Measurements from ENCODE around the gene ADAMTS19.

Gene ADAMTS19

DNA sequence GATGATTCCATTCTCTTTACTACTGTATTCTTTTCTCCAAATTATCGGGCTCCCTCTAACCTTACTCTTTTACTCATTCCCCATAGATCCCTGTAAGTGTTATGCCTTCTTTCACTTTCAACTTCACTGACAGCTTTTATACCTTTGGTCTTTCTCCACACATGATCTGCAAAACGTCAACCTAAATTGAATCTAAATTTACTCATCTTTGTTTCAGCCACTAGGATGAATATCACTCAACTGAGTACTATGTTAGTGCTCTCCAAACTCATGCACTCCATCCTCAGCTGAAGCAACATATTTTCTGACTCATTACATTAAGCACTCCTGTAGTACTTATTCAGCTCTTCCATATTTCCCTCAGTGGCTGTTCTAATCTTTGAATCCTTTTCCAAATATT lies 133.4 kb downstream of the ADAMTS19 start:
- TF ChIP-seq ZFP3 (CRISPR knock-in tag; IDR thresholded peaks at IDR 0.05) (no peak), OSR1 (CRISPR knock-in tag; IDR thresholded peaks at IDR 0.05) (no peak), ESRRG (CRISPR knock-in tag; IDR thresholded peaks at IDR 0.05) (no peak), ZNF70 (CRISPR knock-in tag; IDR thresholded peaks at IDR 0.05) (no peak), ZNF8 (CRISPR knock-in tag; IDR thresholded peaks at IDR 0.05) (no peak), BACH2 (CRISPR knock-in tag; IDR thresholded peaks at IDR 0.05; ENCODE audit: borderline replicate concordance) (no peak), ARNTL (CRISPR knock-in tag; IDR thresholded peaks at IDR 0.05; ENCODE audit: borderline replicate concordance, low read depth) (no peak), PPARA (CRISPR knock-in tag; IDR thresholded peaks at IDR 0.05; ENCODE audit: borderline replicate concordance) (no peak)
- TF ChIP-seq, protein P1, sequence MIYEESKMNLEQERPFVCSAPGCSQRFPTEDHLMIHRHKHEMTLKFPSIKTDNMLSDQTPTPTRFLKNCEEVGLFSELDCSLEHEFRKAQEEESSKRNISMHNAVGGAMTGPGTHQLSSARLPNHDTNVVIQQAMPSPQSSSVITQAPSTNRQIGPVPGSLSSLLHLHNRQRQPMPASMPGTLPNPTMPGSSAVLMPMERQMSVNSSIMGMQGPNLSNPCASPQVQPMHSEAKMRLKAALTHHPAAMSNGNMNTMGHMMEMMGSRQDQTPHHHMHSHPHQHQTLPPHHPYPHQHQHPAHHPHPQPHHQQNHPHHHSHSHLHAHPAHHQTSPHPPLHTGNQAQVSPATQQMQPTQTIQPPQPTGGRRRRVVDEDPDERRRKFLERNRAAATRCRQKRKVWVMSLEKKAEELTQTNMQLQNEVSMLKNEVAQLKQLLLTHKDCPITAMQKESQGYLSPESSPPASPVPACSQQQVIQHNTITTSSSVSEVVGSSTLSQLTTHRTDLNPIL (CRISPR knock-in tag; IDR thresholded peaks at IDR 0.05; ENCODE audit: low read depth): no peak
- ATAC-seq: no peak

DNA sequence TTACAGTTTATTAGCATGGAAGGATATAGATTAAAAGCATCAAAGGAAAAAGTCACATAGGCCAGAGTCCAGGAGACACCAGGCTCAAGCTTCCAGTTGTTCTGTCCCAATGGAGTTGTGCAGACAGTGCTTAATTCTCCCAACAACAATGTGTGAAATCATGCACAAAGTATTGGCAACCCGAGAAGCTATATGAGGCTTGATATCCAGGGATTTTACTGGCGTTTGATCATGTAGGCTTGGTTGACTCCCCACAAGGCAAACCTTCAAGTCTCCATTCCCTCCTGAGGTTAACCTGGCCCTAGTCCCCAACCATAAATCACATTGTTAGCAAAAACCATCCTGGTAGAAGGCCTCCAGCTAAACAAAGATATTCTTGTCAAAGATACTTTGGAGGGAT lies 141.5 kb downstream of the ADAMTS19 start:
- no peak for ATAC-seq
- TF ChIP-seq TCF4 (CRISPR knock-in tag; IDR thresholded peaks at IDR 0.05; ENCODE audit: borderline replicate concordance): no peak
- TF ChIP-seq ZNF565 (CRISPR knock-in tag; conservative IDR thresholded peaks at IDR 0.05; ENCODE audit: low read depth): no peak
- TF ChIP-seq, protein P2, sequence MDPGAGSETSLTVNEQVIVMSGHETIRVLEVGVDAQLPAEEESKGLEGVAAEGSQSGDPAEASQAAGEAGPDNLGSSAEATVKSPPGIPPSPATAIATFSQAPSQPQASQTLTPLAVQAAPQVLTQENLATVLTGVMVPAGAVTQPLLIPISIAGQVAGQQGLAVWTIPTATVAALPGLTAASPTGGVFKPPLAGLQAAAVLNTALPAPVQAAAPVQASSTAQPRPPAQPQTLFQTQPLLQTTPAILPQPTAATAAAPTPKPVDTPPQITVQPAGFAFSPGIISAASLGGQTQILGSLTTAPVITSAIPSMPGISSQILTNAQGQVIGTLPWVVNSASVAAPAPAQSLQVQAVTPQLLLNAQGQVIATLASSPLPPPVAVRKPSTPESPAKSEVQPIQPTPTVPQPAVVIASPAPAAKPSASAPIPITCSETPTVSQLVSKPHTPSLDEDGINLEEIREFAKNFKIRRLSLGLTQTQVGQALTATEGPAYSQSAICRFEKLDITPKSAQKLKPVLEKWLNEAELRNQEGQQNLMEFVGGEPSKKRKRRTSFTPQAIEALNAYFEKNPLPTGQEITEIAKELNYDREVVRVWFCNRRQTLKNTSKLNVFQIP (CRISPR knock-in tag; IDR thresholded peaks at IDR 0.05; ENCODE audit: borderline replicate concordance, low read depth): no peak
- no peak for TF ChIP-seq ZFP30 (CRISPR knock-in tag; IDR thresholded peaks at IDR 0.05)
- no peak for TF ChIP-seq ESRRG (CRISPR knock-in tag; IDR thresholded peaks at IDR 0.05)
- no peak for TF ChIP-seq ZNF8 (CRISPR knock-in tag; IDR thresholded peaks at IDR 0.05)
- TF ChIP-seq ZC3H10 (CRISPR knock-in tag; IDR thresholded peaks at IDR 0.05): no peak

DNA sequence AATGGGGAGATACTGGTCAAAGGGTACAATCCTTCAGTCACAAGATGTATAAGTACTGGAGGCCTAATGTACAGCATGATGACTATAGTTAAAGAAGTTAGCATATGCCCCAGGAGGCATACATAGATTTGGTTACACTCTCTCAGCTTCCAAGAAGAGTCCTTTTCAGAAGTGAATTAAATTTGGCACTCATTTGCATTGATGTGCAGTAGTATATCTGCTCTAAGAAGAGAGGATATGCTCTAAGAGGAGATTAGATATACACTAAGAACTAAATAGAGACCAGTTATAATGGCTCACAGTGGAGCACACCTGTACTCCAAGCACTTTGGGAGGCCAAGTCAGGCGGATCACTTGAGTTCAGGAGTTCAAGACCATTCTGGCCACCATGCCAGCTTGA lies 148.3 kb downstream of the ADAMTS19 start:
- no peak for ATAC-seq
- TF ChIP-seq, protein P3, sequence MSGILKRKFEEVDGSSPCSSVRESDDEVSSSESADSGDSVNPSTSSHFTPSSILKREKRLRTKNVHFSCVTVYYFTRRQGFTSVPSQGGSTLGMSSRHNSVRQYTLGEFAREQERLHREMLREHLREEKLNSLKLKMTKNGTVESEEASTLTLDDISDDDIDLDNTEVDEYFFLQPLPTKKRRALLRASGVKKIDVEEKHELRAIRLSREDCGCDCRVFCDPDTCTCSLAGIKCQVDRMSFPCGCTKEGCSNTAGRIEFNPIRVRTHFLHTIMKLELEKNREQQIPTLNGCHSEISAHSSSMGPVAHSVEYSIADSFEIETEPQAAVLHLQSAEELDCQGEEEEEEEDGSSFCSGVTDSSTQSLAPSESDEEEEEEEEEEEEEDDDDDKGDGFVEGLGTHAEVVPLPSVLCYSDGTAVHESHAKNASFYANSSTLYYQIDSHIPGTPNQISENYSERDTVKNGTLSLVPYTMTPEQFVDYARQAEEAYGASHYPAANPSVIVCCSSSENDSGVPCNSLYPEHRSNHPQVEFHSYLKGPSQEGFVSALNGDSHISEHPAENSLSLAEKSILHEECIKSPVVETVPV (CRISPR knock-in tag; IDR thresholded peaks at IDR 0.05): no peak

DNA sequence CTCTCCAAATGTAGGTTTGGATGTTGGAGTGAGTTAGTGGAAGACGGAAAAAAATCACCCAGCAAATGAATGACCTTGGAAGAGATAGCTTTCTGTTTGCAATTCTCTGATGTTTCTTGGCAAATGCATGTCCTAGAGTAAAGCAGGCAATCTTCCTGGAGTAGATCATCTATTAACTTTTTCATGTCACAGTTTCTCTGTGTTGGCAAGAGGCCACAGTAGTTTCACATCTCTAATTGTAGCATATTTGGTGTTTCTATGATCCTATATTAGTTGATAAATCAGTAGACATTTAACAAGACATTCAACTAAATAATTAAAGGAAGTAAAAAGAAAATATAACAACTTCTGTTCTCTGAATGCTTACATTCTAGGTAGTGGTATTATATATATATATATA lies 149.6 kb downstream of the ADAMTS19 start:
- no peak for ATAC-seq
- no peak for TF ChIP-seq ZNF565 (CRISPR knock-in tag; conservative IDR thresholded peaks at IDR 0.05; ENCODE audit: low read depth)
- TF ChIP-seq, protein P4, sequence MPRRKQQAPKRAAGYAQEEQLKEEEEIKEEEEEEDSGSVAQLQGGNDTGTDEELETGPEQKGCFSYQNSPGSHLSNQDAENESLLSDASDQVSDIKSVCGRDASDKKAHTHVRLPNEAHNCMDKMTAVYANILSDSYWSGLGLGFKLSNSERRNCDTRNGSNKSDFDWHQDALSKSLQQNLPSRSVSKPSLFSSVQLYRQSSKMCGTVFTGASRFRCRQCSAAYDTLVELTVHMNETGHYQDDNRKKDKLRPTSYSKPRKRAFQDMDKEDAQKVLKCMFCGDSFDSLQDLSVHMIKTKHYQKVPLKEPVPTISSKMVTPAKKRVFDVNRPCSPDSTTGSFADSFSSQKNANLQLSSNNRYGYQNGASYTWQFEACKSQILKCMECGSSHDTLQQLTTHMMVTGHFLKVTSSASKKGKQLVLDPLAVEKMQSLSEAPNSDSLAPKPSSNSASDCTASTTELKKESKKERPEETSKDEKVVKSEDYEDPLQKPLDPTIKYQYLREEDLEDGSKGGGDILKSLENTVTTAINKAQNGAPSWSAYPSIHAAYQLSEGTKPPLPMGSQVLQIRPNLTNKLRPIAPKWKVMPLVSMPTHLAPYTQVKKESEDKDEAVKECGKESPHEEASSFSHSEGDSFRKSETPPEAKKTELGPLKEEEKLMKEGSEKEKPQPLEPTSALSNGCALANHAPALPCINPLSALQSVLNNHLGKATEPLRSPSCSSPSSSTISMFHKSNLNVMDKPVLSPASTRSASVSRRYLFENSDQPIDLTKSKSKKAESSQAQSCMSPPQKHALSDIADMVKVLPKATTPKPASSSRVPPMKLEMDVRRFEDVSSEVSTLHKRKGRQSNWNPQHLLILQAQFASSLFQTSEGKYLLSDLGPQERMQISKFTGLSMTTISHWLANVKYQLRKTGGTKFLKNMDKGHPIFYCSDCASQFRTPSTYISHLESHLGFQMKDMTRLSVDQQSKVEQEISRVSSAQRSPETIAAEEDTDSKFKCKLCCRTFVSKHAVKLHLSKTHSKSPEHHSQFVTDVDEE (CRISPR knock-in tag; IDR thresholded peaks at IDR 0.05): no peak
- TF ChIP-seq, protein P1 (CRISPR knock-in tag; IDR thresholded peaks at IDR 0.05; ENCODE audit: low read depth): no peak
- no peak for TF ChIP-seq ZC3H10 (CRISPR knock-in tag; IDR thresholded peaks at IDR 0.05)
- TF ChIP-seq, protein P3 (CRISPR knock-in tag; IDR thresholded peaks at IDR 0.05): no peak
- TF ChIP-seq CSDC2 (CRISPR knock-in tag; IDR thresholded peaks at IDR 0.05): no peak
- no peak for TF ChIP-seq ZNF8 (CRISPR knock-in tag; IDR thresholded peaks at IDR 0.05)
- TF ChIP-seq ZFP30 (CRISPR knock-in tag; IDR thresholded peaks at IDR 0.05): no peak
- no peak for TF ChIP-seq RARB (CRISPR knock-in tag; IDR thresholded peaks at IDR 0.05)
- no peak for TF ChIP-seq ISL1 (CRISPR knock-in tag; IDR thresholded peaks at IDR 0.05)
- TF ChIP-seq PPARA (CRISPR knock-in tag; IDR thresholded peaks at IDR 0.05; ENCODE audit: borderline replicate concordance): no peak
- TF ChIP-seq ZNF70 (CRISPR knock-in tag; IDR thresholded peaks at IDR 0.05): no peak
- TF ChIP-seq, protein P2 (CRISPR knock-in tag; IDR thresholded peaks at IDR 0.05; ENCODE audit: borderline replicate concordance, low read depth): no peak
- TF ChIP-seq TOX (CRISPR knock-in tag; IDR thresholded peaks at IDR 0.05; ENCODE audit: borderline replicate concordance): no peak
- TF ChIP-seq ZFP3 (CRISPR knock-in tag; IDR thresholded peaks at IDR 0.05): no peak
- TF ChIP-seq SNAI2 (CRISPR knock-in tag; IDR thresholded peaks at IDR 0.05): no peak
- no peak for TF ChIP-seq ARNTL (CRISPR knock-in tag; IDR thresholded peaks at IDR 0.05; ENCODE audit: borderline replicate concordance, low read depth)
- TF ChIP-seq OSR1 (CRISPR knock-in tag; IDR thresholded peaks at IDR 0.05): no peak
- TF ChIP-seq, protein P5, sequence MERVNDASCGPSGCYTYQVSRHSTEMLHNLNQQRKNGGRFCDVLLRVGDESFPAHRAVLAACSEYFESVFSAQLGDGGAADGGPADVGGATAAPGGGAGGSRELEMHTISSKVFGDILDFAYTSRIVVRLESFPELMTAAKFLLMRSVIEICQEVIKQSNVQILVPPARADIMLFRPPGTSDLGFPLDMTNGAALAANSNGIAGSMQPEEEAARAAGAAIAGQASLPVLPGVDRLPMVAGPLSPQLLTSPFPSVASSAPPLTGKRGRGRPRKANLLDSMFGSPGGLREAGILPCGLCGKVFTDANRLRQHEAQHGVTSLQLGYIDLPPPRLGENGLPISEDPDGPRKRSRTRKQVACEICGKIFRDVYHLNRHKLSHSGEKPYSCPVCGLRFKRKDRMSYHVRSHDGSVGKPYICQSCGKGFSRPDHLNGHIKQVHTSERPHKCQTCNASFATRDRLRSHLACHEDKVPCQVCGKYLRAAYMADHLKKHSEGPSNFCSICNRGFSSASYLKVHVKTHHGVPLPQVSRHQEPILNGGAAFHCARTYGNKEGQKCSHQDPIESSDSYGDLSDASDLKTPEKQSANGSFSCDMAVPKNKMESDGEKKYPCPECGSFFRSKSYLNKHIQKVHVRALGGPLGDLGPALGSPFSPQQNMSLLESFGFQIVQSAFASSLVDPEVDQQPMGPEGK (CRISPR knock-in tag; IDR thresholded peaks at IDR 0.05; ENCODE audit: borderline replicate concordance): no peak

Data from SK-N-SH treated with all-trans-retinoic acid at 6 μM for 48 hours (cell line).